ENCODE results near the gene KCTD3.

GRCh38 chr1:215529571-215529970 lies 37.5 kb upstream of the KCTD3 start:
- TF ChIP-seq CTCF (conservative IDR thresholded peaks at IDR 0.05) (no peak), ZFX (IDR thresholded peaks at IDR 0.05) (no peak)

Data from C4-2B (cell line).